SJSA1 (cell line): ENCODE measurements around the gene ITGA6. TPM values are rescaled to one million over a fixed set of nuclear protein-coding genes. Genes with fewer than 3 reads are reported as not detected.

Experiments used
- DNase-seq, 2 experiments: peaks; one replicate each; pipeline ENCODE4 v3.0.0-alpha.2; 2015 to 2020; ENCODE audit warnings: low spot score in 2 of 2, low read depth in 1 of 2
- H3K27ac ChIP-seq: fragments of 250-450 bp; sonication (Bioruptor Pico); 2 replicates; pipeline ENCODE4 v1.5.1; 2020; ENCODE audit warnings: mild to moderate bottlenecking, moderate library complexity
- H3K27me3 ChIP-seq: fragments of 250-450 bp; sonication (Bioruptor Pico); replicated peaks from 2 replicates; pipeline ENCODE4 v1.5.1; 2020; ENCODE audit warnings: mild to moderate bottlenecking, moderate library complexity
- H3K36me3 ChIP-seq: fragments of 250-450 bp; sonication (Bioruptor Pico); 2 replicates; pipeline ENCODE4 v1.5.1; 2020; ENCODE audit warnings: mild to moderate bottlenecking
- H3K4me1 ChIP-seq: fragments of 250-450 bp; sonication (Bioruptor Pico); replicated peaks from 2 replicates; pipeline ENCODE4 v1.6.1; 2021; ENCODE audit warnings: mild to moderate bottlenecking
- H3K4me3 ChIP-seq: fragments of 250-450 bp; sonication (Bioruptor Pico); 2 replicates; pipeline ENCODE4 v1.5.1; 2020; ENCODE audit warnings: mild to moderate bottlenecking
- H3K9me3 ChIP-seq: fragments of 250-450 bp; sonication (Bioruptor Pico); replicated peaks from 2 replicates; pipeline ENCODE4 v1.5.1; 2020; ENCODE audit warnings: mild to moderate bottlenecking
- total RNA-seq: library from RNA; depleted of rRNA; stranded (reverse); fragments of >200 nt; shearing (Covaris generic); gene quantifications from 2 replicates; pipeline ENCODE4 v1.2.3, GENCODE V29; 2014

Gene ITGA6
- total RNA-seq, 1 experiment from 2014 or later, result 26.7 TPM

DNA sequence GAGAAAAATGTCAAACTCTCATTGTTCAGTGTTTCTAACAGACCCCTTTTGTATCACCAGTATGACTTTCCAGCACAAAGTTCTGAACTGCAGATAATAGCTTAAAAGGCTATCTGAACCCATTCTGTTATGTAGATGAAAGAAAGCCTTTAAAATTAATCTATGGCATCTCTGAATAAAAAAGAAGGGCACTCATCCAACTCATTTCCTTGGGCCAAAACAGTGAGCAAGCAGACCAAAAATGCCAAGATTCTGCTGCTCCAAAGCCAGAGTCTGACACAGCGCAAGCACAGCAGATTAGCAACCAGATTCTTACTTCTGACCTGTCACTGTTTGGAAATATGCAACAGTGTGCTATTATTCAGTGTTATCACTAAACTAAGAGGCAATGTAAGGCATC lies 22.6 kb upstream of the ITGA6 start:
- no peak overlapping the region for H3K27ac ChIP-seq
- peaks cover 12% of the 10 kb centered on the region for H3K4me1 ChIP-seq
- H3K27me3 ChIP-seq, result no peaks in the 10 kb centered on the region
- H3K9me3 ChIP-seq, result no peaks in the 10 kb centered on the region
- no peaks in the 10 kb centered on the region for H3K36me3 ChIP-seq
- no peak overlapping the region for H3K4me3 ChIP-seq
- DNase-seq, result no peak

DNA sequence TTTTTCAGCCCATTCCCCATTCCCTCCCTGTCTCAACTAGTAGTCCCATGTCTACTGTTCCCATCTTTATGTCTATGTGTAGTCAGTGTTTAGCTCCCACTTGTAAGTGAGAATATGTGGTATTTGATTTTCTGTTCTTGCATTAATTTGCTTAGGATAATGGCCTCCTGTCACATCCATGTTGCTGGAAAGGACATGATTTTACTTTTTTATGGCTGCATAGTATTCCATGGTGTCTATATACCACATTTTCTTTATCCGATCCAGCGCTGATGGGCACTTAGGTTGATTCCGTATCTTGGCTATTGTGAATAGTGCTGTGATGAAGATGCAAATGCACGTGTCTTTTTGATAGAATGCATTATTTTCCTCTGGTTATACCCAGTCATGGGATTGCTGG lies 21.7 kb upstream of the ITGA6 start:
- Histone ChIP-seq H3K4me3 (no peak overlapping the region), H3K27ac (no peak overlapping the region), H3K4me1 (peaks cover 12% of the 10 kb centered on the region), H3K36me3 (no peaks in the 10 kb centered on the region), H3K9me3 (no peaks in the 10 kb centered on the region), H3K27me3 (no peaks in the 10 kb centered on the region)
- no peak for DNase-seq

DNA sequence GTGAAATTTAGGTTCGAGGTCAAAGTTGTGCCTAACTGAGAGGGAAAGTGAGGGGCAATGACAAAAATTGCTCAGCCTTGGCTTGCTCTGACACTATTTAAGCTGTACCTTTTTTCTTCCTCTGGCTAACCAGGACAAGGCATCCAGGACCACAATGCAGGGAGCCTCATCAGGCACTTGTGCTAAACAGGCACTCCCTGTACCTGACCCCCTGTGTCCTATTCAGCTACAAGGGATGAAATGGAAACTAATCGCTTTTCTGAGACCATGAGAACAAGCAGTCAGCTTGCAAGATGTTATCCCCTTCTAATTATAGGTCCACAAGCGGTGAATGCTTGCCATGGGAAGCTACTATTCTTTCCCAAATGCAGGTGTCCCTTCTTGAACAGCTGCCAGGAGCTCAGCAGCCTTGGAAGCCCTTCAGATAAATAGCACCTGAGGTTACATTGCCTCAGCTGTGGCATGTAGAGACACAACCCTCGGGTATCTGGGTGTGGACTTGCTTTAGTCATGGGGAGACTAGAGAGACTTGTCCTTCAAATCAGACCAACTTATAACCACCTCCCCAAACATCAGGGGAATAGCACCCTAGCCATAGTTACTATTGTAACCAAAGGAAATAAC lies 19.1 kb upstream of the ITGA6 start:
- no peak overlapping the region for H3K27ac ChIP-seq
- H3K36me3 ChIP-seq, result no peaks in the 10 kb centered on the region
- no peak for DNase-seq
- H3K4me1 ChIP-seq, result peaks cover 12% of the 10 kb centered on the region
- no peaks in the 10 kb centered on the region for H3K9me3 ChIP-seq
- no peak overlapping the region for H3K4me3 ChIP-seq
- no peaks in the 10 kb centered on the region for H3K27me3 ChIP-seq

DNA sequence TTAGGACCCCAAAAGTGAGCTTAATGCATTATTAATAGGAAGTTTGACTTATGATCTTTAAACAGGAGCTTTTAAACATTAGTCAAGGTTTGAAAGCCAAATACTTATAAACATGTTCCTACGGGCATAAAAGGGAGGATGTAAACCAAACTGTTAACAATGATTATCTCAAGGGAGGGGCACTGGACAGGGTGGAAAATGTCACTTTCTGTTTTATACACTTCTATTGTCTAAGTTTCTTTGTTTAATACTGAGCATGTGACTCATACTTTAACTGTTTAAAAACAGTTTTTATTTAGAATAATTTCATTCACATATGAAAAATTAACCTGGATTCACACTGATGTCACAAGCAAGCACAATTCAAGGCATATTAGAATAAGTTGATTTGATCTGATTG lies 18.3 kb upstream of the ITGA6 start:
- no peaks in the 10 kb centered on the region for H3K9me3 ChIP-seq
- peaks cover 12% of the 10 kb centered on the region for H3K4me1 ChIP-seq
- no peak overlapping the region for H3K4me3 ChIP-seq
- H3K27ac ChIP-seq, result no peak overlapping the region
- no peaks in the 10 kb centered on the region for H3K27me3 ChIP-seq
- no peak for DNase-seq
- no peaks in the 10 kb centered on the region for H3K36me3 ChIP-seq

DNA sequence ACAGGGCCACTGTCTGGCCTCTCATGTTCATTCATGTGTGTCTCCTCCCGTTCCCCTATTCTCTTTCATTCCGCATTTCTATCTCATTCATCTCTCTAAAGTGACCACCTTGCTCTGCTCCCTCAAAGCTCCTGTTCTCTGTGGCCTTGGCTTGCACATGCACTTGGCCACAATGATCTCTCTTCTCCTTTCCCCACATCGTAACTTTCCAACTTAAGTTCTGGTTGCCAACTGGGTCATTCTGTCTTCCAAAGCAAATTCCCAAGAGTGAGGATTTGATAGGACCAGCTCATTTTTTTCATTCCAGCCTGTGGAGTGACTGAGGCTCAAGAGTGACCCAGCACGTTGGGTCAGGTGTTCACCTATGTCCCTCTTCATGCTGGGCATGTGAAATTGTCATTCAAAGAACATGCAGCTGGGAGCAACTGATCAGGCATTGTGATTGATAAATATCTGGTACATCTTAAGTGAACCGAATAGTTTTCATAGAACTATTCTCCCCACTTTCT lies 14.3 kb upstream of the ITGA6 start:
- DNase-seq, result no peak
- no peak overlapping the region for H3K4me3 ChIP-seq
- no peaks in the 10 kb centered on the region for H3K36me3 ChIP-seq
- no peak overlapping the region for H3K27ac ChIP-seq
- no peaks in the 10 kb centered on the region for H3K27me3 ChIP-seq
- H3K9me3 ChIP-seq, result no peaks in the 10 kb centered on the region
- H3K4me1 ChIP-seq, result peaks cover 12% of the 10 kb centered on the region

DNA sequence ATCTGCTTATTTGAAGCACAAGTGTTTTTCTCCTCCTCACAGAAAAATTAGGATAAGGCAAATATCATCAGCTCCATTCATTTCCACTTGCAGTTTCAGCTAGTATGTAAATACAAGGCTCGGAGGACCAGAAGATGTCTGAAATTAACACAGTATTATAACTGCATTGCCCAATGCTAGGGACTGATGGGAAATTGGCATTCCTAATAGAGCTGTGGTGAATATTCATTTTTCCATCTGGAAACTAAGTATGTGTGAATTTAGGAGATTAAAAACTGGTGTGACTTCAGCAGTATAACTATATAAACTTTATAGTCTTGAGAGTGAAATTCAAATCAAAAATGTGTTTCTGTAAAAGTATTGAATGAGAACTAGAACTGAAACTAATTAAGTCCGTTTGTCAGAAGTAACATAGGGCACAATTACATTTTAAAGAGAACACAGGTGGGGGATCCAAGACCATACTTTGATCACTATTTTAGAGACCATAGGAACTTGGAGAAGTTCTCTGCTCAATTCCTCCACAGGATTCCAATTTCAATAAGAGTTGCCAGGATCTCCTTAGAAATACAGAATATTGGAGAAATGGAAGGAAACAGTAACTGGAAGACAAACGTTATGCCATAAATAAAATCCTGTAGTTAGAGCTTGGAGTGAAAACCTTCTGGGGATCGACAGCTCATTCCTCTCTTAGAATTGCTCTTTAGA lies 12.1 kb upstream of the ITGA6 start:
- Histone ChIP-seq H3K9me3 (no peaks in the 10 kb centered on the region), H3K27me3 (no peaks in the 10 kb centered on the region), H3K4me1 (no peaks in the 10 kb centered on the region), H3K36me3 (no peaks in the 10 kb centered on the region), H3K4me3 (no peak overlapping the region), H3K27ac (no peak overlapping the region)
- DNase-seq, result no peak

DNA sequence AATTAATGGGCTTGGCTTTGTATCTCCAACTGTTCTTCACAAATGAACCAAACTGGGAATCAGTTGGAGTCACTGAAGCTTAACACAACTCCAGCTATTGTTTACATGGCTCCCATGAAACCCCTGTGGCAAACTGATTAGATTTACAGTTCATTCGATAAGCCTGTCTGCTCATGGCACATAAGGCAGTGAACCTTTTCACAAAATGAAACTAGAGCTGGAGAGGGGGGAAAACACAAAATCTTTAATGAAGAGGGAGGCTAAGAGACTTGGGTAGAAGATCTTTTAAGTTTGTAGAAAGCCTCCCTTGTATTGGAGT lies 11.6 kb upstream of the ITGA6 start:
- no peaks in the 10 kb centered on the region for H3K9me3 ChIP-seq

DNA sequence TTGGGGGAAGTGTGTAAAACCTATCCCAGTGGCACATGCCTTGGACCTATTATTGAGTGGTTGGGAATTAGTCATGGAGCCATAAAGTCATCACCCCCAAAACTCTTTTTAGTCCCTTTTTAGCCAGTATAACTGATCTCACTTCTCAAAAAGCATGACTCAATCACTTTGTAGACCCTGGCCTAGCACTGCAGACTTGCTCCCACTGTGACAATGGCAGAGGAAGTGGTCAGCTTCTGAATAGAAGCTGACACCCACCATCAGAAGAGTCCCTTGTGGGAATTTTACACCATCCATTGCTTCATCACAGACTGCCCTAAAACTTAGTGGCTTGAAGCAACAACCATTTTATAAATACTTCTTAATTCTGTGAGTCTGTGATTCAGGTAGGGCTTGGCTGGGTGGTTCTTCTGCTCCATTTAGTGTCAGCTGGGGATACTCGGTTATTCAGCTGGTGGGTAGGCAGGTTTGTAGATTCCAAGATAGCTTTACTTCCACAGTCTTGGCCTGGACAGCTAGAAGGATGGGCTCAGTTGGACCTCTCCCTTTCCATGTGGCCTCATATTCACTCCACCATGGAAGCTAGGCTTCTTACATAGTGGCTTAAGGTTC lies 10.8 kb upstream of the ITGA6 start:
- Histone ChIP-seq H3K27ac (no peak overlapping the region), H3K36me3 (no peaks in the 10 kb centered on the region), H3K4me3 (no peak overlapping the region), H3K4me1 (no peaks in the 10 kb centered on the region), H3K27me3 (no peaks in the 10 kb centered on the region), H3K9me3 (no peaks in the 10 kb centered on the region)
- DNase-seq, result no peak

More for the DNA sequence above, 11.6 kb upstream of the ITGA6 start:
- no peaks in the 10 kb centered on the region for H3K4me1 ChIP-seq
- no peak overlapping the region for H3K4me3 ChIP-seq
- DNase-seq, result no peak
- no peak overlapping the region for H3K27ac ChIP-seq
- no peaks in the 10 kb centered on the region for H3K27me3 ChIP-seq
- no peaks in the 10 kb centered on the region for H3K36me3 ChIP-seq

DNA sequence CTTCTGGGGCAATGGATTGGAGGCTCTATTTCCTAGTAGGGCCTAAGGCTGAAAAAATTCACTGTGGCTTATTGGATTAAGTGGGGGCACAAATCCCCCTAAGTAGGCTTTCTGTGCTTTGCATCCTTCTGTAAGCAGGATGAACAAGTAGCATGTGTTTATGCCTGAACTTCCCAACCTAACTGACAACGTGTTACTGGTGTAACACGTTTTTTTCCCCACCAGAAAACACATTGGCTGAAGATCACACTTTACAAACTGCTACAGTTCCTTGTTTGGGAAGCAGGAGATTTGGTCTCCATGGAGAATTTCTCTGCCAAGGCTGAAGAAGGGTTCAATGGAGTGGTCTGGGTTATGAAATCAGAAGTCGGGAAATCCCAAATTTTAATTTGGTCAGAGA lies 7.2 kb upstream of the ITGA6 start:
- Histone ChIP-seq H3K4me1 (no peaks in the 10 kb centered on the region), H3K36me3 (no peaks in the 10 kb centered on the region), H3K27me3 (no peaks in the 10 kb centered on the region)

DNA sequence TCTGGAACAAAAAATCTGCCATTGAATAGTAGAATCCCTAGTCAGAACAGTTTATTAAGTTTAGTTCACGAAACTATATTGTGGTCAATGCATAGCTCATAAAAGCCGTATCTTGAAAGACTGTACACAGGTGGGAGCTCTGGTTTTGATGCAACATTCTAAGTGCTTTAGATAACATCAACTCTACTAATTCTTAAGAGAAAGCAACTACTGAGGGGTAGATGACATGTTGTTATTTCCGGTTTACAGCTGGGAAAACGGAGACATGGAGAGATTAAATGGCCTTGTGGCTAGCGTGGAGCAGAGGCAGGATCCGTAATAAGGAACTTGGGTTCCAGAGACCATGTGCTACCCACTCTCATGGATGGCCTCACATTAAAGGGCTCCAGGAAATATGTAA lies 4.2 kb upstream of the ITGA6 start:
- no peaks in the 10 kb centered on the region for H3K36me3 ChIP-seq
- 0 out of 2 replicates have a peak, but pooled peaks cover 5% of the 10 kb centered on the region for H3K9me3 ChIP-seq
- DNase-seq, result no peak
- H3K27ac ChIP-seq, result no peak overlapping the region
- no peak overlapping the region for H3K4me3 ChIP-seq
- no peaks in the 10 kb centered on the region for H3K27me3 ChIP-seq
- H3K4me1 ChIP-seq, result peaks cover 6% of the 10 kb centered on the region; the same call in 1 of the 2 replicates

More for the DNA sequence above, 7.2 kb upstream of the ITGA6 start:
- DNase-seq, result no peak
- Histone ChIP-seq H3K27ac (no peak overlapping the region), H3K9me3 (0 out of 2 replicates have a peak, but pooled peaks cover 3% of the 10 kb centered on the region), H3K4me3 (no peak overlapping the region)

DNA sequence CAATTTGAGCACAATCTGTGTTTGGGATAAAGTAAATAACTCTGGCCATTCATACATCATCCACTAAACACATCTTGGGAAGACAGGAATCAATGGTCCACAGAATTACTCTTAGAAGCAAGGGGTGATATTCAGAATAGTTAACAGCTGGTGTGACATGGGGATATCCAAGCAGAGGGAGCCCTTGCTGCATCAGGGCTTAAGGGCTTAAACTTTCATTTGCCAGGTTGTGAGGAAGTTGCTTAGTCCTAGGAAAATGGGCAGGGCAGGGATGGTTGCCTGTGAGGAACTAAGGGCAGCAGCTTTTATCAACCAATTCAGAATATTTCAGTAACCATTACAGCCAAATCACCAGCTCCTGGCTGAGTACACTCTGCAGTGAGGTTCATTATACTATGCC lies 2.0 kb upstream of the ITGA6 start:
- Histone ChIP-seq H3K9me3 (0 out of 2 replicates have a peak, but pooled peaks cover 5% of the 10 kb centered on the region), H3K4me1 (peaks cover 14% of the 10 kb centered on the region), H3K27ac (no peak overlapping the region), H3K4me3 (no peak overlapping the region), H3K36me3 (no peaks in the 10 kb centered on the region), H3K27me3 (no peaks in the 10 kb centered on the region)
- no peak for DNase-seq

DNA sequence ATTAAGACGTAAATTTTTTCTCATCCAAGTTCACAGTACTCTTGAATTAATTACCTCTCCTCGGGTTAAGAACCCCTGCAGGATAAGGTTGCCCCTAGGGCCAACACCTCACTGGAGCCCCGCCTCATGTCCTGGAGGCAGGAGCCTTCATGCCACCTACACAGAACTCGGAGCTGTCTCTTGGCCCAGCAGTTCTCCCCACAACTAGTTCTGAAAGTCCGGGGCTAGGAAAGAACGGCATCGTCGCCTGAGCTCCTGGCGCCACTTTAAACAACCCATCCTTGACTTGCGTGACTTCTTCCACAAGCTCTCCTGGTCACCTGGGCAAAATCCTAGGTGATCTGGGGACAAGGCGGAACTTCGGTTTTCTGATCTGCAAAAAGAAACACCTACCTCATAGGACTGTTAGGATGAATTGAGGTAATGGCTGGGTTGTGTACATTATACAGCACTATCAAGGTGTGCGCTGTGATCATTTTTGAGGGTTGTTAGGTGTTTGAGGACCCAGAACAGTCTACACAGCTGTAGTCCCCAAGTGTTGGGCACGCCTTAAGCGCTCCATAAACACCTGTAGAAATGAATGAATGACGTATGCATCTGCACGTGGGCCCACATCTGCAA lies 641 bp upstream of the ITGA6 start:
- peak overlapping the region; percentile 74 for H3K4me3 ChIP-seq
- H3K9me3 ChIP-seq, result 0 out of 2 replicates have a peak, but pooled peaks cover 5% of the 10 kb centered on the region
- no peak overlapping the region for H3K27ac ChIP-seq
- H3K27me3 ChIP-seq, result no peaks in the 10 kb centered on the region
- H3K36me3 ChIP-seq, result no peaks in the 10 kb centered on the region
- no peak for DNase-seq
- peaks cover 14% of the 10 kb centered on the region for H3K4me1 ChIP-seq

DNA sequence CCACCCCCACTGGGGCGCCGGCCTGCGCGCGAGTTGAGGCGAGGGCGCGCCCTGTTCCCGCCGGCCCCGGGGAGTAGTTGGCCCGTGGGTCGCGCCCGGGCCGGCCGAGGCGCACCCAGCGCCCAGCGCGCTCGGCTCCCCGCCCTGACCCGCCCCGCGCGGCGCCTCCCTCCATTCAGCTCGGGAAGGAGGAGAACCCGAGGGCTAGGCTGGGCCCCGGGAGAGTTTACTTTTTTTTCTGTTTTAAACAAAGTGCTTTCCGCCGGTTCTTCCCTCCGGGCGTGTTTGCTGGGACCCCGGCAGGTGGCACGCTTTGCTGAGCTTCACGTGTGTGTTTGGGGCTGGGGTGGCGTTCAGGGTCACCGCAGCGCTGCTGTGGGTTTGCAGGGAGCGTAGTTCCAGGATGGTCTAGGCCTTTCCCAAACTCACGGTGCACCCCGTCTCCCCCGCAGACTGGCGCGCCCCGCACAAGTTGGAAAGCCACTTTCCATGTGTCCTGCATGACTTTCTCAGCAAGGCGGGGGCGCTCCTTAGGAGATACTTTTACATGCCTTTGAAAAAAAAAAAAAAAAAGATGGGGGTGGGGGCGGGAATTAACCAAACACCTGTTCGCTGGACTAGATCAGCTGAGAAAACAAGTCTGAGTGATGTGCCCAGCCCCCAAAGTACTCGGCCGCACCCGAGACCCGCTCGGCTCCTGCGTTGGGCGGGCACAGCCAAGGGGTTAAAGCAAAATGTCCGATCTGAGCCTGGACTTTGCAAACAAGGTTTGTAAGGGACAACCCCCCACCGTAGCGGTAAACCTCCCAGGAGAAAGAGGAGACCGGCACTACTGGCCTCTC lies 825 bp downstream of the ITGA6 start:
- no peak overlapping the region for H3K27ac ChIP-seq
- DNase-seq, result peak in 1 of 2 experiments; percentile 32

More for the DNA sequence above, 825 bp downstream of the ITGA6 start:
- H3K4me1 ChIP-seq, result peaks cover 14% of the 10 kb centered on the region
- H3K9me3 ChIP-seq, result 0 out of 2 replicates have a peak, but pooled peaks cover 3% of the 10 kb centered on the region
- no peaks in the 10 kb centered on the region for H3K27me3 ChIP-seq
- H3K4me3 ChIP-seq, result peak overlapping the region; percentile 74
- no peaks in the 10 kb centered on the region for H3K36me3 ChIP-seq
